Measurements from ENCODE around the gene FLT3. TPM values are rescaled to one million over a fixed set of nuclear protein-coding genes. Genes with fewer than 3 reads are reported as not detected.

Gene FLT3
- total and polyA plus RNA-seq, 2 of the 13 experiments (the other 11 are each of a cell fraction or from before 2014, with no cell fraction given), result not detected

DNA sequence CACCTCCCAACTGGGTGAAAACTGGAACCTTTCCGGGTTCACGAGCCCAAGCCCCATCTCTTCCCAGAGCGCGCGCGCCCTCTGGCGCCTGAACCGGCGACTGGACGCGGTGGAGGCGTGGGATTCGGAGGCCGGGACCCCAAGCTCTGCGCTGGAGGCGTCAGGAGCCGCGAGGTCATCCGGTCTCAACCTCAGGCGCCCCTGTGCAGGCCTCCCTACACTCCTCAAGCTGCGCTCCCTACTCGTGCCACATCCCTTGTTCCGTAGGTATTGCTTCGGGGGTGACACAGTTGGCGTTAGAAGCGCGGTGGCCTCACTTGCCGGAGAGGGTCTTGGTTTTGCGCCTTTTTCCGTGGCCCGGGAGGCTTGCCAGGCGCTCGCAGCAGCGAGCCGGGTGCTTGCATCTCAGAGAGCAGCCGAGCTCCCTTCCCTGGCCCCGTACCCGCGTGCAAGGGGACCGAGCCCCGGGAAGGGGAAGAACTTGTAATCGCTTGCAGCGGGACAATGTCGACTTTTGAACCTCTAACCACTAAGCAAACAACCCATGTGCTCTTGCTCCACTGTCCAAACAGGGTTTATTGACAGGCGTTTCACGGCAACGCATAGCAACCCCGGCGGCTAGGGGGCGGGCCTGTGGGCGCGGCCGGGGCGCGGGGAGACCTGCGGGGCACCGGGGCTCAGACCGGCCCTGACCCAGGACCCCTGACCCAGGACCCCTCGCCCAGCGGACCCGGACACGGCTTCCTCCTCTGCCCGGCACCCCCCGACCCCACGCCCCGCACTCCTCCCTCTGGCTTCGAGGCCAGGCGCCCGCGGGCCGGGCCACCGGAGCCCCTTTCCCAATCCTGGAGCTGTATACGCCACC lies 139.8 kb downstream of the FLT3 start (continued):
- TF ChIP-seq, protein P1, sequence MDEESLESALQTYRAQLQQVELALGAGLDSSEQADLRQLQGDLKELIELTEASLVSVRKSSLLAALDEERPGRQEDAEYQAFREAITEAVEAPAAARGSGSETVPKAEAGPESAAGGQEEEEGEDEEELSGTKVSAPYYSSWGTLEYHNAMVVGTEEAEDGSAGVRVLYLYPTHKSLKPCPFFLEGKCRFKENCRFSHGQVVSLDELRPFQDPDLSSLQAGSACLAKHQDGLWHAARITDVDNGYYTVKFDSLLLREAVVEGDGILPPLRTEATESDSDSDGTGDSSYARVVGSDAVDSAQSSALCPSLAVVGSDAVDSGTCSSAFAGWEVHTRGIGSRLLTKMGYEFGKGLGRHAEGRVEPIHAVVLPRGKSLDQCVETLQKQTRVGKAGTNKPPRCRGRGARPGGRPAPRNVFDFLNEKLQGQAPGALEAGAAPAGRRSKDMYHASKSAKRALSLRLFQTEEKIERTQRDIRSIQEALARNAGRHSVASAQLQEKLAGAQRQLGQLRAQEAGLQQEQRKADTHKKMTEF (CRISPR knock-in tag; IDR thresholded peaks at IDR 0.05), result peak; percentile 93
- TF ChIP-seq CREB1 (IDR thresholded peaks at IDR 0.05), result no peak
- no peak for TF ChIP-seq CREB1 (CRISPR knock-in tag; IDR thresholded peaks at IDR 0.05)
- TF ChIP-seq MAFF (IDR thresholded peaks at IDR 0.05; ENCODE audit: low read depth, low read length), result no peak
- TF ChIP-seq HOXA9 (CRISPR knock-in tag; IDR thresholded peaks at IDR 0.05; ENCODE audit: borderline replicate concordance), result no peak; the same call in 1 of the 2 replicates
- TF ChIP-seq MEF2D (CRISPR knock-in tag; IDR thresholded peaks at IDR 0.05), result peak; percentile 81
- TF ChIP-seq ZNF337 (CRISPR knock-in tag; IDR thresholded peaks at IDR 0.05; ENCODE audit: borderline replicate concordance, low read depth), result no peak
- TF ChIP-seq STAT5B (CRISPR knock-in tag; IDR thresholded peaks at IDR 0.05), result no peak
- peak; percentile 78 for TF ChIP-seq ZMYM4 (CRISPR knock-in tag; IDR thresholded peaks at IDR 0.05)
- TF ChIP-seq THAP11 (CRISPR knock-in tag; IDR thresholded peaks at IDR 0.05), result peak; percentile 75
- TF ChIP-seq, protein P2, sequence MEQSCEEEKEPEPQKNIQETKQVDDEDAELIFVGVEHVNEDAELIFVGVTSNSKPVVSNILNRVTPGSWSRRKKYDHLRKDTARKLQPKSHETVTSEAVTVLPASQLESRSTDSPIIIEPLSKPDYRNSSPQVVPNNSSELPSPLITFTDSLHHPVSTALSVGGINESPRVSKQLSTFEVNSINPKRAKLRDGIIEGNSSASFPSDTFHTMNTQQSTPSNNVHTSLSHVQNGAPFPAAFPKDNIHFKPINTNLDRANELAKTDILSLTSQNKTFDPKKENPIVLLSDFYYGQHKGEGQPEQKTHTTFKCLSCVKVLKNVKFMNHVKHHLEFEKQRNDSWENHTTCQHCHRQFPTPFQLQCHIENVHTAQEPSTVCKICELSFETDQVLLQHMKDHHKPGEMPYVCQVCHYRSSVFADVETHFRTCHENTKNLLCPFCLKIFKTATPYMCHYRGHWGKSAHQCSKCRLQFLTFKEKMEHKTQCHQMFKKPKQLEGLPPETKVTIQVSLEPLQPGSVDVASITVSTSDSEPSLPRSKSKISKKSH (CRISPR knock-in tag; IDR thresholded peaks at IDR 0.05; ENCODE audit: borderline replicate concordance), result no peak
- TF ChIP-seq, protein P3, sequence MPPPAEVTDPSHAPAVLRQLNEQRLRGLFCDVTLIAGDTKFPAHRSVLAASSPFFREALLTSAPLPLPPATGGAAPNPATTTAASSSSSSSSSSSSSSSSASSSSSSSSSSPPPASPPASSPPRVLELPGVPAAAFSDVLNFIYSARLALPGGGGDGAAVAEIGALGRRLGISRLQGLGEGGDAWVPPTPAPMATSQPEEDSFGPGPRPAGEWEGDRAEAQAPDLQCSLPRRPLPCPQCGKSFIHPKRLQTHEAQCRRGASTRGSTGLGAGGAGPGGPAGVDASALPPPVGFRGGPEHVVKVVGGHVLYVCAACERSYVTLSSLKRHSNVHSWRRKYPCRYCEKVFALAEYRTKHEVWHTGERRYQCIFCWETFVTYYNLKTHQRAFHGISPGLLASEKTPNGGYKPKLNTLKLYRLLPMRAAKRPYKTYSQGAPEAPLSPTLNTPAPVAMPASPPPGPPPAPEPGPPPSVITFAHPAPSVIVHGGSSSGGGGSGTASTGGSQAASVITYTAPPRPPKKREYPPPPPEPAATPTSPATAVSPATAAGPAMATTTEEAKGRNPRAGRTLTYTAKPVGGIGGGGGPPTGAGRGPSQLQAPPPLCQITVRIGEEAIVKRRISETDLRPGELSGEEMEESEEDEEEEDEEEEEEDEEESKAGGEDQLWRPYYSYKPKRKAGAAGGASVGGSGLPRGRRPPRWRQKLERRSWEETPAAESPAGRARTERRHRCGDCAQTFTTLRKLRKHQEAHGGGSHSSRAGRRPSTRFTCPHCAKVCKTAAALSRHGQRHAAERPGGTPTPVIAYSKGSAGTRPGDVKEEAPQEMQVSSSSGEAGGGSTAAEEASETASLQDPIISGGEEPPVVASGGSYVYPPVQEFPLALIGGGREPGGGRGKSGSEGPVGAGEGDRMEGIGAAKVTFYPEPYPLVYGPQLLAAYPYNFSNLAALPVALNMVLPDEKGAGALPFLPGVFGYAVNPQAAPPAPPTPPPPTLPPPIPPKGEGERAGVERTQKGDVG (CRISPR knock-in tag; IDR thresholded peaks at IDR 0.05; ENCODE audit: borderline replicate concordance), result peak; percentile 94; the same call in 1 of the 2 replicates
- no peak for TF ChIP-seq SNRNP70 (IDR thresholded peaks at IDR 0.05; ENCODE audit: low read depth, low read length)
- TF ChIP-seq CBX1 (IDR thresholded peaks at IDR 0.05; ENCODE audit: low read depth), result peak; percentile 16
- no peak for TF ChIP-seq ZNF33A (CRISPR knock-in tag; IDR thresholded peaks at IDR 0.05; ENCODE audit: borderline replicate concordance)
- TF ChIP-seq ZNF292 (CRISPR knock-in tag; IDR thresholded peaks at IDR 0.05; ENCODE audit: borderline replicate concordance, low read depth), result peak; percentile 67
- no peak for TF ChIP-seq SP1 (IDR thresholded peaks at IDR 0.05)
- TF ChIP-seq SP1 (CRISPR knock-in tag; IDR thresholded peaks at IDR 0.05), result peak; percentile 69
- TF ChIP-seq MBNL3 (CRISPR knock-in tag; conservative IDR thresholded peaks at IDR 0.05), result no peak
- TF ChIP-seq, protein P4, sequence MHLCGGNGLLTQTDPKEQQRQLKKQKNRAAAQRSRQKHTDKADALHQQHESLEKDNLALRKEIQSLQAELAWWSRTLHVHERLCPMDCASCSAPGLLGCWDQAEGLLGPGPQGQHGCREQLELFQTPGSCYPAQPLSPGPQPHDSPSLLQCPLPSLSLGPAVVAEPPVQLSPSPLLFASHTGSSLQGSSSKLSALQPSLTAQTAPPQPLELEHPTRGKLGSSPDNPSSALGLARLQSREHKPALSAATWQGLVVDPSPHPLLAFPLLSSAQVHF (CRISPR knock-in tag; IDR thresholded peaks at IDR 0.05), result peak; percentile 66; the same call in 1 of the 2 replicates
- peak; percentile 93 for TF ChIP-seq HMG20A (CRISPR knock-in tag; IDR thresholded peaks at IDR 0.05; ENCODE audit: borderline replicate concordance)
- TF ChIP-seq MIXL1 (CRISPR knock-in tag; IDR thresholded peaks at IDR 0.05), result peak; percentile 75
- peak; percentile 77 for TF ChIP-seq BRD4 (CRISPR knock-in tag; IDR thresholded peaks at IDR 0.05)
- TF ChIP-seq ESRRA (CRISPR knock-in tag; IDR thresholded peaks at IDR 0.05; ENCODE audit: low read depth), result peak; percentile 61; the same call in 1 of the 2 replicates
- 0 out of 2 replicates have a peak, but pooled peaks have one; percentile 52 for TF ChIP-seq RCOR2 (CRISPR knock-in tag; IDR thresholded peaks at IDR 0.05)
